Psoas muscle (tissue), 8 donors: ENCODE measurements around the gene HIPK4. TPM values are rescaled to one million over a fixed set of nuclear protein-coding genes. Genes with fewer than 3 reads are reported as not detected.
A peak's percentile ranks its signal among the peaks of the same experiment; 100 is the strongest.

Experiments
- ATAC-seq, 4 donors: fragments of 200-7000 bp; cut with Tn5 transposase; one replicate each; pipeline ENCODE4 v1.9.1; 2020; ENCODE audit warnings: moderate library complexity in 3 of 4, mild to moderate bottlenecking in 2 of 4
- DNase-seq, 2 donors: peaks; one replicate each; pipeline ENCODE4 v3.0.0-alpha.2; 2020
- H3K27ac ChIP-seq: fragments of 200-600 bp; one replicate; pipeline ENCODE4 v1.8.0; 2022
- H3K27me3 ChIP-seq, 3 donors: fragments of 200-600 bp in 1 of 3; one replicate each; pipeline versions ENCODE4 v1.6.1 to v1.8.0; 2013 to 2022; ENCODE audit warnings: low read length in 2 of 3, mild to moderate bottlenecking in 2 of 3, moderate library complexity in 1 of 3; ENCODE audit not compliant: insufficient read depth in 3 of 3
- H3K36me3 ChIP-seq, 2 donors: fragments of 200-600 bp in 1 of 2; one replicate each; pipeline versions ENCODE4 v1.6.1 to v1.8.0; 2013 to 2022; ENCODE audit warnings: low read depth in 1 of 2, mild to moderate bottlenecking in 1 of 2, moderate library complexity in 1 of 2; ENCODE audit not compliant: insufficient read depth in 1 of 2
- H3K4me1 ChIP-seq: fragments of 200-600 bp; one replicate; pipeline ENCODE4 v1.8.0; 2022
- H3K4me3 ChIP-seq: fragments of 200-600 bp; one replicate; pipeline ENCODE4 v1.8.0; 2022; ENCODE audit warnings: mild to moderate bottlenecking
- H3K9me3 ChIP-seq: fragments of 200-600 bp; one replicate; pipeline ENCODE4 v1.8.0; 2022
- WGBS, 3 donors: extraction: QIAGEN DNeasy Blood & Tissue Kit; methylation state at CpG; one replicate each; pipeline versions ENCODE4 v1.1.6 to v1.1.7; 2013; 5-methylcytosine and 5-hydroxymethylcytosine counted together
- intact Hi-C, 2 donors: fragments of 100-400 bp; cut with DNase I; formaldehyde crosslinking; loops; one replicate each; pipeline versions ENCODE4 v1.11.0 to v1.14.2; 2022
- polyA plus RNA-seq, 3 donors: library from polyadenylated mRNA; stranded (reverse); fragments of 200-250 nt; gene quantifications; one replicate each; pipeline ENCODE4 v1.2.3, GENCODE V29; 2013
- total RNA-seq, 4 donors: library from RNA; stranded (reverse); fragmentation: NEBNext Ultra II Directional in 2 of 4; extraction: Animal tissue kit (Norgen Biotek cat#: 25700) in 2 of 4; gene quantifications; one replicate each; pipeline versions ENCODE4 v1.2.1 to v1.2.4, GENCODE V29; 2021 to 2023
- TF ChIP-seq, protein P1 (sequence below): fragments of 200-600 bp; IDR thresholded peaks from one replicate; pipeline ENCODE4 v1.8.0; 2022; ENCODE audit warnings: antibody characterized with exemption
- donor health status: healthy with polysubstance abuse.
- donor health status: DM: no; HTN: no; CAD: no; lungs with moderate emphysema.
- donor health status: Bipolar disorder and iron deficiency.
- donor health status: healthy.
- donor health status: DM: yes; HTN: yes; CAD: no.
- donor health status: DM: no; HTN: no; CAD: no.
- donor health status: DM: no; HTN: no; CAD: no.
- donor health status: DM: yes; HTN: yes; CAD: no.

Gene HIPK4
- total and polyA plus RNA-seq, 7 donors: 0.03 to 0.11 (median 0.08) TPM; not detected in 4

DNA sequence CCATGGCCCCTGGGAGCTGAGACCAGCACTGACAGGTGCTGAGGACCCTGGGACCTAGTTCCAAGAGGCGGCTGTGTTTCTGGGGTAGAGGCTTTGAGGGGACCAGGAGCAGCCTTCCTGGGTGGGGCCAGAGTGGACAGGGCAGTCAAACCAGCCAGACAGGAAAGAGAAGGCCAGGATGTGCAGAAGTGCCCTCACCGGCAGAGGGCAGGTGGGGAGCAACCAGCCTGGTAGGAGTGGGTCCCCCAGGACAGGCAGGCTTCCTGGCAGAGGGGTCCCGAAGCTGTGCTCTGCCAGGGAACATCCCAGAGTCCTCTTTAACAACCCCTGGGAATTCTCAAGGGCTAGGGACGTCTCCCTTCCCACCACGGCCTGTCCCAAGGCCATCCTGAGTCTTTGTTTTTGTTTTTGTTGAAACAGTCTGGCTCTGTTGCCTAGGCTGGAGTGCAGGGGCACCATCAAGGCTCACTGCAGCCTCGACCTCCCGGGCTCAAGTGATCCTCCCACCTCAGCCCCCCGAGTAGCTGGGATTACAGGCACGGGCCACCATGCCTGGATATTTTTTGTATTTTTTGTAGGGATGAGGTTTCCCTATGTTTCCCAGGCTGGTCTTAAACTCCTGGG is 3.0 kb upstream of the HIPK4 start:
- Histone ChIP-seq H3K9me3 (no peaks in the 10 kb centered on the region), H3K4me3 (no peak overlapping the region), H3K36me3 (no peaks in the 10 kb centered on the region), H3K27me3 (no peaks in the 10 kb centered on the region), H3K4me1 (no peaks in the 10 kb centered on the region), H3K27ac (no peak overlapping the region)
- no peak for DNase-seq
- intact Hi-C loops: no loop called here
- TF ChIP-seq, protein P1, sequence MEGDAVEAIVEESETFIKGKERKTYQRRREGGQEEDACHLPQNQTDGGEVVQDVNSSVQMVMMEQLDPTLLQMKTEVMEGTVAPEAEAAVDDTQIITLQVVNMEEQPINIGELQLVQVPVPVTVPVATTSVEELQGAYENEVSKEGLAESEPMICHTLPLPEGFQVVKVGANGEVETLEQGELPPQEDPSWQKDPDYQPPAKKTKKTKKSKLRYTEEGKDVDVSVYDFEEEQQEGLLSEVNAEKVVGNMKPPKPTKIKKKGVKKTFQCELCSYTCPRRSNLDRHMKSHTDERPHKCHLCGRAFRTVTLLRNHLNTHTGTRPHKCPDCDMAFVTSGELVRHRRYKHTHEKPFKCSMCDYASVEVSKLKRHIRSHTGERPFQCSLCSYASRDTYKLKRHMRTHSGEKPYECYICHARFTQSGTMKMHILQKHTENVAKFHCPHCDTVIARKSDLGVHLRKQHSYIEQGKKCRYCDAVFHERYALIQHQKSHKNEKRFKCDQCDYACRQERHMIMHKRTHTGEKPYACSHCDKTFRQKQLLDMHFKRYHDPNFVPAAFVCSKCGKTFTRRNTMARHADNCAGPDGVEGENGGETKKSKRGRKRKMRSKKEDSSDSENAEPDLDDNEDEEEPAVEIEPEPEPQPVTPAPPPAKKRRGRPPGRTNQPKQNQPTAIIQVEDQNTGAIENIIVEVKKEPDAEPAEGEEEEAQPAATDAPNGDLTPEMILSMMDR: peak; percentile 20
- 33 to 34% (median 34%) methylated on average over 9 of the region's 9 CpGs for WGBS, 3 donors
- peak; percentile 55 to 85 (median 76) for ATAC-seq

GRCh38 chr19:40392123-40392522 is 2.1 kb upstream of the HIPK4 start:
- WGBS, 3 donors: 68 to 73% (median 68%) methylated on average over 8 of the region's 8 CpGs
- intact Hi-C loops: no loop called here
- no peaks in the 10 kb centered on the region for H3K27me3 ChIP-seq
- no peaks in the 10 kb centered on the region for H3K4me1 ChIP-seq
- H3K36me3 ChIP-seq: no peaks in the 10 kb centered on the region
- no peaks in the 10 kb centered on the region for H3K9me3 ChIP-seq
- TF ChIP-seq, protein P1: no peak
- no peak overlapping the region for H3K4me3 ChIP-seq
- no peak for ATAC-seq
- DNase-seq: no peak
- H3K27ac ChIP-seq: no peak overlapping the region

- no peaks in the 10 kb centered on the region for H3K36me3 ChIP-seq
- H3K9me3 ChIP-seq: no peaks in the 10 kb centered on the region
- 95 to 96% (median 95%) methylated on average over 33 of the region's 33 CpGs for WGBS, 3 donors
- TF ChIP-seq, protein P1: no peak
- H3K27me3 ChIP-seq: no peaks in the 10 kb centered on the region
- no peak for ATAC-seq
- intact Hi-C loops: no loop called here
- no peak for DNase-seq
- no peak overlapping the region for H3K27ac ChIP-seq
- no peak overlapping the region for H3K4me3 ChIP-seq
- H3K4me1 ChIP-seq: no peaks in the 10 kb centered on the region
Observed at GRCh38 chr19:40389404-40390083, 437 bp downstream of the HIPK4 start.

DNA sequence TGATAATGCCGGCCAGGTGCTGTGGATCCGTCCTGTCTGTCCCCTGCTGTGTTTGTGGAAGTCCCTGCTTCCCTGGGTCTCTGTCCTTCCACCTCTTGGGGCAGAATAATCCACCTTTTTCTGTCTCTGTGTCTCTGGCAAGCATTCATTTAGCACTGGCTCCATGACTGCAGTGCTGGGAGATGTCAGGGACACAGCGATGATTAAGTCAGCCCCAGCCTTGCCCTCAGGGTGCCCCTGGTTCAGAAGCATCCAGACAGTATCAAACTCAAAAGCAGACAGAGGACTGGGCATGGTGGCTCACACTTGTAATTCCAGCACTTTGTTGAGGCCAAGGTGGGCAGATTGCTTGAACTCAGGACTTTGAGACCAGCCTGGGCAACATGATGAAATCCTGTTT is 1.5 kb downstream of the HIPK4 start:
- Histone ChIP-seq H3K4me1 (no peaks in the 10 kb centered on the region), H3K27ac (no peak overlapping the region), H3K36me3 (no peaks in the 10 kb centered on the region), H3K9me3 (no peaks in the 10 kb centered on the region), H3K4me3 (no peak overlapping the region), H3K27me3 (no peaks in the 10 kb centered on the region)
- no peak for DNase-seq
- intact Hi-C loops: no loop called here
- TF ChIP-seq, protein P1: no peak
- no peak for ATAC-seq
- WGBS, 3 donors: 79 to 83% (median 79%) methylated on average over 3 of the region's 3 CpGs
